GM12875 (cell line): Measurements from ENCODE around the gene LYRM9.
A peak's percentile ranks its signal among the peaks of the same experiment; 100 is the strongest.

Experiments
- H3K4me3 ChIP-seq: one replicate; pipeline ENCODE4 v1.5.1; 2011; ENCODE audit warnings: low read depth, low read length, control low read depth
- TF ChIP-seq, protein P1 (sequence below): IDR thresholded peaks from 2 replicates; pipeline ENCODE4 v1.5.1; 2011; ENCODE audit warnings: low read depth, mild to moderate bottlenecking, control low read depth, inconsistent platforms, low read length, moderate library complexity, borderline replicate concordance; ENCODE audit not compliant: insufficient read depth

The LYRM9 gene

DNA sequence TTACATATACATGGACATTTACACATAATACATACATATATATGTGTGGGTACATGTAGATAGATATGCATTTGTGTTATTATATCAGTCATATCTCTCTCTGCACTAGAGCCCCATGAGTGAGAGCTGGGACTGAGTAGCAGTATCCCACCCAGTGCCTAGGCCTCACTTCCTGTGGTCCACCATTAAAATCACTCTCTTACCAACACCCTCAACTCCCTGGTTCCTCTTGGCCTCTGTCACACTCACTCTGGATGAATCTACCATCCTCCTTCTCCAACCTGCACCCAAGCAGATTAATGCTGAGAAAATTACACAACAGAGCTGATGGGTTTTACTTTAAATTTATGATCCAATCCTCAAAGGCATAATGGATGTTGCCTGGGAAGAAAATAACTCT is 4.9 kb upstream of the LYRM9 start:
- no peak overlapping the region for H3K4me3 ChIP-seq
- TF ChIP-seq, protein P1, sequence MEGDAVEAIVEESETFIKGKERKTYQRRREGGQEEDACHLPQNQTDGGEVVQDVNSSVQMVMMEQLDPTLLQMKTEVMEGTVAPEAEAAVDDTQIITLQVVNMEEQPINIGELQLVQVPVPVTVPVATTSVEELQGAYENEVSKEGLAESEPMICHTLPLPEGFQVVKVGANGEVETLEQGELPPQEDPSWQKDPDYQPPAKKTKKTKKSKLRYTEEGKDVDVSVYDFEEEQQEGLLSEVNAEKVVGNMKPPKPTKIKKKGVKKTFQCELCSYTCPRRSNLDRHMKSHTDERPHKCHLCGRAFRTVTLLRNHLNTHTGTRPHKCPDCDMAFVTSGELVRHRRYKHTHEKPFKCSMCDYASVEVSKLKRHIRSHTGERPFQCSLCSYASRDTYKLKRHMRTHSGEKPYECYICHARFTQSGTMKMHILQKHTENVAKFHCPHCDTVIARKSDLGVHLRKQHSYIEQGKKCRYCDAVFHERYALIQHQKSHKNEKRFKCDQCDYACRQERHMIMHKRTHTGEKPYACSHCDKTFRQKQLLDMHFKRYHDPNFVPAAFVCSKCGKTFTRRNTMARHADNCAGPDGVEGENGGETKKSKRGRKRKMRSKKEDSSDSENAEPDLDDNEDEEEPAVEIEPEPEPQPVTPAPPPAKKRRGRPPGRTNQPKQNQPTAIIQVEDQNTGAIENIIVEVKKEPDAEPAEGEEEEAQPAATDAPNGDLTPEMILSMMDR: no peak

GRCh38 chr17:27896701-27897100 is 3.5 kb upstream of the LYRM9 start:
- no peak overlapping the region for H3K4me3 ChIP-seq
- TF ChIP-seq, protein P1: no peak

DNA sequence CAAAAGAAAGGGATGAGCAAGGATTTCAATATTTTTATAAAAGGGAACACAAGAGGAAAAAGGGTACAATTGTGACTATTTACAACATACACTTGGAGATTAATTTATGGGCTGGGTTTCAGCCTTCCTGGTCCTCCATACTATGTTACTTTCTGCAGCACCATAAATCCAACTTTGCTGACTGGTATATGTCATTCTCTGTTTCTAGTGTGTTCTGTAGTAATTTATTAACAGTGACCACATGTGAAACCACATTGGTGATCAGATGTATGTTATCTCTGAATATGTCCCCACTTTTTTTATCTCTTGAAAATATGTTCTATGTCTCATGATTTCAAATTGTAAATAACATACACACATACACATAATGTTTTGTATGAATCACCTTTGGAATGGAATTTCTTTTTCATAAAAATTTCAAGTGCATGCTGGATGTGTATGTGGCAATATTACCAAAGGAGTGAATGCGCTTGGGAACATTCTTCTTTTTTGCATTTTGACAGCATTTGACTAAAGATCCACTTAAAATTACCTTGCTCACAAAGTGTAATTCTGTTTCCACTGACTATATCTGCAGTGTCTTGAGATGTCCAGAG is 2.9 kb upstream of the LYRM9 start:
- TF ChIP-seq, protein P1: no peak
- H3K4me3 ChIP-seq: no peak overlapping the region

- TF ChIP-seq, protein P1: no peak
- no peak overlapping the region for H3K4me3 ChIP-seq
Measured at GRCh38 chr17:27895123-27895895, 2.1 kb upstream of the LYRM9 start.

DNA sequence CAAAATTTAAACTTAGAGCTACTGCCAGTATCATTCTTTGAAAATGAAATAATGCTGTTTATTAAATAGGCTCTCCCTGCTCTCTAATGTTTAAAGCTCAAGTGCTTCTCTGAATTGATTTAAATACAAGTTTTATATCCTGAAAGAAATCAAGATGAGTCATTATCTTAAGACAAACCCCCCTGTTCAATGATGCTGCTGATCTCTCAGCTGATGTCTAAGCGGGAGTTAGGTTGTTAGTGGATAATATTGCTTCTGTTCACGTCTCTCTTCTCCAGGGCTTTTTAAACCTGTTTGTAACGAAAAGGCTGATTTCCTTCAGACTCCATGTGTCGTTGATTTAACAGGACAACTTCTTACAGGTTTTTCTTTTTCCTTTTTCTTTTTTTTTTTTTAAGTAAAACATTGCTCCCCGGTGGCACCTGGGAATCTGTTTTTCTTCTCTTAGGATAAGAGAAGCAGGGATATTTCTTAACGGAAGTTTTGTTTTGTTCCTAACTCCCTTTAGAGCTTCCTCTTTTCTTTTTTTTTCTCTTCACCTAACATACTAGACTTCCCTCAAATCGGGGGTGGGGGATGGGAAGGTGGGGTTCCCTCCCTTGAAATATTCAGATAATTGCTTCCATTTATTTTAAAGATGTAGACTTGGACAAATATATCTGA is 807 bp upstream of the LYRM9 start:
- H3K4me3 ChIP-seq: no peak overlapping the region
- TF ChIP-seq, protein P1: no peak

DNA sequence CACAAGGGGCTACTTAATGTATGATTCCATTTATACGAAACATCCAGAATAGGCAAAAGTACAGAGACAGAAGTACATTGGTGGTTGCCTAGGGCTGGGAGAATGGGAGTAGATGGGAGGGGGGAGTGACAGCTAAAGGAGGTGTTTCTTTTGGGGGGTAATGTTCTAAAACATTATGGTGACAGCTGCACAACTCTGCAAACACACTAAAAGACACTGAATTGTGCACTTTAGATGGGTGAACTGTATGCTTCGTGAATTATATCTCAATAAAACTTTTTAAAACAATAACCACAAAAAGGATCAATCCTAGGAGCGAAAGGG is 661 bp downstream of the LYRM9 start:
- H3K4me3 ChIP-seq: peak overlapping the region; percentile 66
- TF ChIP-seq, protein P1: no peak
